Measurements from ENCODE around the gene PHACTR1. TPM values are rescaled to one million over a fixed set of nuclear protein-coding genes. Genes with fewer than 3 reads are reported as not detected.

PHACTR1 gene
- total and polyA plus RNA-seq, 2 of the 4 experiments (the other 2 are of a cell fraction): not detected

- peaks cover 3% of the 10 kb centered on the region; the same call in 1 of the 2 replicates for H3K9me1 ChIP-seq (ENCODE audit: insufficient read depth, low read length)
- no peak overlapping the region for H4K91ac ChIP-seq (ENCODE audit: insufficient read depth, low read depth, low read length)
- in situ Hi-C loops (cut with MboI; ENCODE audit: low sequenced_read_pairs) (no loop called here), intact Hi-C loops (cut with micrococcal nuclease) (no loop called here), dilution Hi-C loops (cut with HindIII; ENCODE audit: low sequenced_read_pairs, unreplicated experiment) (no loop called here)
- ChIA-PET POLR2A (ENCODE audit: unreplicated experiment) (no interaction called here), CTCF (no interaction called here)
- H3K4me1 ChIP-seq (ENCODE audit: control insufficient read depth, insufficient read depth, low read length): no peaks in the 10 kb centered on the region
- H2BK120ac ChIP-seq (ENCODE audit: low read depth, low read length): no peak overlapping the region
- ATAC-seq (ENCODE audit: low read depth) (no peak), DNase-seq (no peak)
- H3K14ac ChIP-seq (replicated peaks; ENCODE audit: low read depth, low read length): no peak overlapping the region
- H2AFZ ChIP-seq (replicated peaks; ENCODE audit: low read length, poor library complexity): no peak overlapping the region
- H4K8ac ChIP-seq (ENCODE audit: low read depth in 2 of 2, low read length in 2 of 2): no peak overlapping the region
- no peaks in the 10 kb centered on the region for H4K20me1 ChIP-seq (ENCODE audit: insufficient read depth, low read length)
- TF ChIP-seq CHD1 (IDR thresholded peaks at IDR 0.05; ENCODE audit: low read depth, low read length): no peak
- TF ChIP-seq POLR2A (IDR thresholded peaks at IDR 0.05; ENCODE audit: low read depth, low read length): no peak
- no peak for TF ChIP-seq USF2 (IDR thresholded peaks at IDR 0.05; ENCODE audit: low read depth, low read length)
- TF ChIP-seq RFX5 (IDR thresholded peaks at IDR 0.05; ENCODE audit: low read depth, low read length): no peak
- TF ChIP-seq BHLHE40 (IDR thresholded peaks at IDR 0.05; ENCODE audit: low read depth, low read length): no peak
- TF ChIP-seq MAFK (IDR thresholded peaks at IDR 0.05; ENCODE audit: low read depth, low read length): no peak
- TF ChIP-seq MXI1 (IDR thresholded peaks at IDR 0.05; ENCODE audit: borderline replicate concordance, low read depth, low read length): no peak
- no peak for TF ChIP-seq RCOR1 (IDR thresholded peaks at IDR 0.05; ENCODE audit: insufficient replicate concordance, low read length)
- TF ChIP-seq NFE2L2 (IDR thresholded peaks at IDR 0.05; ENCODE audit: low read depth, low read length): no peak
- TF ChIP-seq CEBPB (IDR thresholded peaks at IDR 0.05; ENCODE audit: low read depth, low read length): no peak
- TF ChIP-seq ELK1 (IDR thresholded peaks at IDR 0.05; ENCODE audit: borderline replicate concordance, low read depth, low read length): no peak
- TF ChIP-seq MAZ (IDR thresholded peaks at IDR 0.05; ENCODE audit: borderline replicate concordance, low read depth, low read length): no peak
- no peak for TF ChIP-seq SMC3 (IDR thresholded peaks at IDR 0.05; ENCODE audit: low read depth, low read length)
- no peak for TF ChIP-seq RAD21 (IDR thresholded peaks at IDR 0.05; ENCODE audit: low read length)
- no peak for TF ChIP-seq FOS (IDR thresholded peaks at IDR 0.05; ENCODE audit: low read depth, low read length)
- no peak for TF ChIP-seq CTCF (conservative IDR thresholded peaks at IDR 0.05; ENCODE audit: low read depth, low read length)
- no peak overlapping the region for H2BK5ac ChIP-seq (ENCODE audit: low read depth, low read length, poor library complexity, severe bottlenecking)
- H3K36me3 ChIP-seq (ENCODE audit: control insufficient read depth, insufficient read depth, low read length): peaks cover 9% of the 10 kb centered on the region
- no peak overlapping the region for H3K23ac ChIP-seq (ENCODE audit: low read depth, low read length)
- 90% methylated on average over 6 of the region's 13 CpGs; no CpG with 5 or more reads in 1 of the 2 experiments for WGBS, 2 experiments (ENCODE audit: extremely low coverage in 2 of 2, insufficient read length in 1 of 2)
- no peaks in the 10 kb centered on the region for H3K79me1 ChIP-seq (ENCODE audit: low read depth in 1 of 2, low read length in 2 of 2)
- no peak overlapping the region for H3K9ac ChIP-seq (ENCODE audit: low read depth, low read length)
- H3K9me3 ChIP-seq (ENCODE audit: control insufficient read depth, insufficient read depth, low read length): peaks cover 4% of the 10 kb centered on the region; the same call in 1 of the 2 replicates
- H4K5ac ChIP-seq (ENCODE audit: low read depth, low read length): no peak overlapping the region
- no peak overlapping the region for H3K4ac ChIP-seq (ENCODE audit: low read depth, low read length)
- no peak overlapping the region for H2AK9ac ChIP-seq (replicated peaks; ENCODE audit: low read depth, low read length, poor library complexity)
- no peak overlapping the region for H2BK15ac ChIP-seq (ENCODE audit: low read depth, low read length)
- no peak overlapping the region for H3K18ac ChIP-seq (ENCODE audit: low read depth, low read length)
- H2BK20ac ChIP-seq (ENCODE audit: low read depth, low read length): no peak overlapping the region
- H3K56ac ChIP-seq (ENCODE audit: extremely low read depth, insufficient read depth, low read length): no peak overlapping the region
- H3K4me2 ChIP-seq (ENCODE audit: low read depth, low read length): no peak overlapping the region
- no TSS peak for BruUV-seq (replicated peaks)
- H3K27ac ChIP-seq (ENCODE audit: insufficient read depth, low read length): no peak overlapping the region
- H2AK5ac ChIP-seq (ENCODE audit: low read depth, low read length): no peak overlapping the region
- H3K27me3 ChIP-seq (ENCODE audit: control insufficient read depth, insufficient read depth, low read length): no peaks in the 10 kb centered on the region
- no peak overlapping the region for H3K4me3 ChIP-seq (ENCODE audit: insufficient read depth, low read depth, low read length)
These were observed 572.4 kb downstream of the PHACTR1 start for GRCh38 chr6:13288969-13289391.
